ENCODE measurements around the gene ACER1. TPM values are rescaled to one million over a fixed set of nuclear protein-coding genes. Genes with fewer than 3 reads are reported as not detected.

Gene ACER1
- total RNA-seq, 4 donors from 2014 or later: 0.67 TPM; not detected in 3

GRCh38 chr19:6334490-6335285 is 1.3 kb upstream of the ACER1 start:
- TF ChIP-seq, protein P1, sequence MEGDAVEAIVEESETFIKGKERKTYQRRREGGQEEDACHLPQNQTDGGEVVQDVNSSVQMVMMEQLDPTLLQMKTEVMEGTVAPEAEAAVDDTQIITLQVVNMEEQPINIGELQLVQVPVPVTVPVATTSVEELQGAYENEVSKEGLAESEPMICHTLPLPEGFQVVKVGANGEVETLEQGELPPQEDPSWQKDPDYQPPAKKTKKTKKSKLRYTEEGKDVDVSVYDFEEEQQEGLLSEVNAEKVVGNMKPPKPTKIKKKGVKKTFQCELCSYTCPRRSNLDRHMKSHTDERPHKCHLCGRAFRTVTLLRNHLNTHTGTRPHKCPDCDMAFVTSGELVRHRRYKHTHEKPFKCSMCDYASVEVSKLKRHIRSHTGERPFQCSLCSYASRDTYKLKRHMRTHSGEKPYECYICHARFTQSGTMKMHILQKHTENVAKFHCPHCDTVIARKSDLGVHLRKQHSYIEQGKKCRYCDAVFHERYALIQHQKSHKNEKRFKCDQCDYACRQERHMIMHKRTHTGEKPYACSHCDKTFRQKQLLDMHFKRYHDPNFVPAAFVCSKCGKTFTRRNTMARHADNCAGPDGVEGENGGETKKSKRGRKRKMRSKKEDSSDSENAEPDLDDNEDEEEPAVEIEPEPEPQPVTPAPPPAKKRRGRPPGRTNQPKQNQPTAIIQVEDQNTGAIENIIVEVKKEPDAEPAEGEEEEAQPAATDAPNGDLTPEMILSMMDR (IDR thresholded peaks at IDR 0.05): no peak
- TF ChIP-seq POLR2A (IDR thresholded peaks at IDR 0.05): no peak
- Histone ChIP-seq H3K36me3 (no peaks in the 10 kb centered on the region), H3K4me1 (no peaks in the 10 kb centered on the region), H3K27me3 (no peaks in the 10 kb centered on the region), H3K27ac (no peak overlapping the region), H3K9me3 (no peaks in the 10 kb centered on the region), H3K4me3 (no peak overlapping the region)
- DNase-seq: no peak

DNA sequence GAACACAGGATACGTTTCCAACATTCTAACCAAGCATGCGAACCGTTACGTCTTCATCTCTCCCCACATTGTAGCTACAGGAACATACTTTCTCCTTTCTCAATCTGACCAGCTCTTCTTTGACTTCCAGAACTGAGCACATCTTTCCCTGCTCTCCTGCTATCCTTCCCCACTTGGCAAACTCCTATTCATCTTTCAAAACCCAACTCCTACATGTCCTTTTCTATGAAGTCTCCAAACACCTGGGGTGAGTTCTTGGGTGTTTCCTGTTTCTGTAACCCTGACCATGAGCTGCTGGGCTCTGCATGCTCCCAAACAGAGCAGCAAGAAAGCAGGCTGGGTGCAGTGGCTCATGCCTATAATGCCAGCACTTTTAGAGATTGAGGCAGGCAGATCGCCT is 6.6 kb downstream of the ACER1 start:
- Histone ChIP-seq H3K4me3 (no peak overlapping the region), H3K4me1 (no peaks in the 10 kb centered on the region), H3K9me3 (no peaks in the 10 kb centered on the region), H3K27ac (no peak overlapping the region), H3K27me3 (no peaks in the 10 kb centered on the region), H3K36me3 (no peaks in the 10 kb centered on the region)
- TF ChIP-seq, protein P1 (IDR thresholded peaks at IDR 0.05): no peak
- TF ChIP-seq POLR2A (IDR thresholded peaks at IDR 0.05): no peak
- DNase-seq: no peak

- Histone ChIP-seq H3K27ac (no peak overlapping the region), H3K4me3 (no peak overlapping the region), H3K36me3 (no peaks in the 10 kb centered on the region), H3K9me3 (no peaks in the 10 kb centered on the region), H3K27me3 (no peaks in the 10 kb centered on the region), H3K4me1 (no peaks in the 10 kb centered on the region)
- no peak for DNase-seq
- TF ChIP-seq, protein P1 (IDR thresholded peaks at IDR 0.05): no peak
- TF ChIP-seq POLR2A (IDR thresholded peaks at IDR 0.05): no peak
These were observed 7.8 kb downstream of the ACER1 start for GRCh38 chr19:6325614-6326013.

- TF ChIP-seq, protein P1 (IDR thresholded peaks at IDR 0.05): no peak
- no peak for TF ChIP-seq POLR2A (IDR thresholded peaks at IDR 0.05)
- H3K36me3 ChIP-seq: no peaks in the 10 kb centered on the region
- H3K4me3 ChIP-seq: no peak overlapping the region
- H3K27ac ChIP-seq: no peak overlapping the region
- no peaks in the 10 kb centered on the region for H3K4me1 ChIP-seq
- no peak for DNase-seq
- H3K27me3 ChIP-seq: no peaks in the 10 kb centered on the region
- no peaks in the 10 kb centered on the region for H3K9me3 ChIP-seq
These were observed 8.7 kb downstream of the ACER1 start for GRCh38 chr19:6324757-6325156.

GRCh38 chr19:6322284-6322683 is 11.1 kb downstream of the ACER1 start:
- TF ChIP-seq, protein P1 (IDR thresholded peaks at IDR 0.05): no peak
- no peak for TF ChIP-seq POLR2A (IDR thresholded peaks at IDR 0.05)
- H3K4me1 ChIP-seq: no peaks in the 10 kb centered on the region
- H3K36me3 ChIP-seq: no peaks in the 10 kb centered on the region
- H3K27ac ChIP-seq: no peak overlapping the region
- H3K9me3 ChIP-seq: no peaks in the 10 kb centered on the region
- no peak overlapping the region for H3K4me3 ChIP-seq
- H3K27me3 ChIP-seq: no peaks in the 10 kb centered on the region
- no peak for DNase-seq
